Stimulated activated CD4-positive, alpha-beta T cell treated with anti-CD3 and anti-CD28 coated beads, Interleukin-1b, Interleukin-23, amount 100 ng/mL, for 4 hours (primary cell): ENCODE measurements around the gene LASP1NB.
"Not testable (repeated sequence)": the region's sequence is repeated elsewhere in the genome, so short reads cannot be mapped to it uniquely, and the experiment has no call there.

ENCODE experiments used
- DNase-seq, 2 donors: peaks; one replicate each; pipeline ENCODE4 v3.0.0-alpha.2; 2020; ENCODE audit warnings: low read depth in 2 of 2

LASP1NB gene

DNA sequence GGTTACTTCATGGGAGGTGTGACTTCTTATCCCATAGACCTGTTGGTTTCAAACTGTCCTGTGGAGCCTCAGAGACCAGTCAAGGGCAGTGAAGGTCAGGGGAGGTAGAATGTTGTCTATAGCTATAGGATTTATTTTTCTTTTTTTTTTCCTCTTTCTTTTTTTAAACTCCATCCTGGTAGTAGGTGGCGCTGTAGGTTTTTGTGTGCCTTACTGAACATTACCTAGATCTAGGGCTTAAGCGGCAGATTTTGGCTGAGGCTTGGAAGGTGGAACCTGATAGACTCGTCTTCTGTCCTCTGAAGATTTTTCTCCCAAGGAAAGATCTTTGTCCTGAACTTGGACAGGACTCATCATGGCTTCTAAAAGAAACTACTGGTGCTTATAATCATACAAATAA lies 8.2 kb upstream of the LASP1NB start:
- DNase-seq: no peak

DNA sequence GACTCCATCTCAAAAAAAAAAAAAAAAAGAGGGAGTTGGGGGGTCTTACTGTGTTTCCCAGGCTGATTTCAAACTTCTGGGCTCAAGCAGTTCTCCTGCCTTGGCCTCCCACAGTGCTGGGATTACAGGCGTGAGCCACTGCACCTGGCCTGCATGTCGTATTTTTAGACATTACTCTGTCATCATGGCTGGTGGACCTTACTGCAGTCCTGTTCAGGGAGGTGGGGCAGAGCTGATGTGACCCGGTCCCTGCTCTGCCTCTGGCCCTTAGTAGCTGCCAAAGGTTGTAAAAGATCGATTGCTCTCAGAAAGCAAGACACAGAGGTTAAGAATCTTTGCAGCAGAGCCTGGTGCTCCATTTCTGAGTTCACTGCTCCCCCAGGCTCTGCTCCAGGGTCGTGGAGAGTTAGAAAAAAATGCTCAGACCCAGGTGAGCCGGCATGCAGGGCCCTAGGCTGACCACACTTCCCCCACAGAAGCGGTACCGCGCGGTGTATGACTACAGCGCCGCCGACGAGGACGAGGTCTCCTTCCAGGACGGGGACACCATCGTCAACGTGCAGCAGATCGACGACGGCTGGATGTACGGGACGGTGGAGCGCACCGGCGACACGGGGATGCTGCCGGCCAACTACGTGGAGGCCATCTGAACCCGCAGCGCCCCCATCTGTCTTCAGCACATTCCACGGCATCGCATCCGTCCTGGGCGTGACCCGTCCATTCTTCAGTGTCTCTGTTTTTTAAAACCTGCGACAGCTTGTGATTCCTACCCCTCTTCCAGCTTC lies 7.1 kb upstream of the LASP1NB start:
- DNase-seq: no peak

DNA sequence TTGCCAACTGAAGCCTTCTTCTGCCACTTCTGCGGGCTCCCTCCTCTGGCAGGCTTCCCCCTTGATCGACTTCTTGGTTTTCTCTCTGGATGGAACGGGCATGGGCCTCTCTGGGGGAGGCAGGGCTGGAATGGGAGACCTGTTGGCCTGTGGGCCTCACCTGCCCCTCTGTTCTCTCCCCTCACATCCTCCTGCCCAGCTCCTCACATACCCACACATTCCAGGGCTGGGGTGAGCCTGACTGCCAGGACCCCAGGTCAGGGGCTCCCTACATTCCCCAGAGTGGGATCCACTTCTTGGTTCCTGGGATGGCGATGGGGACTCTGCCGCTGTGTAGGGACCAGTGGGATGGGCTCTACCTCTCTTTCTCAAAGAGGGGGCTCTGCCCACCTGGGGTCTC lies 6.5 kb upstream of the LASP1NB start:
- no peak for DNase-seq

DNA sequence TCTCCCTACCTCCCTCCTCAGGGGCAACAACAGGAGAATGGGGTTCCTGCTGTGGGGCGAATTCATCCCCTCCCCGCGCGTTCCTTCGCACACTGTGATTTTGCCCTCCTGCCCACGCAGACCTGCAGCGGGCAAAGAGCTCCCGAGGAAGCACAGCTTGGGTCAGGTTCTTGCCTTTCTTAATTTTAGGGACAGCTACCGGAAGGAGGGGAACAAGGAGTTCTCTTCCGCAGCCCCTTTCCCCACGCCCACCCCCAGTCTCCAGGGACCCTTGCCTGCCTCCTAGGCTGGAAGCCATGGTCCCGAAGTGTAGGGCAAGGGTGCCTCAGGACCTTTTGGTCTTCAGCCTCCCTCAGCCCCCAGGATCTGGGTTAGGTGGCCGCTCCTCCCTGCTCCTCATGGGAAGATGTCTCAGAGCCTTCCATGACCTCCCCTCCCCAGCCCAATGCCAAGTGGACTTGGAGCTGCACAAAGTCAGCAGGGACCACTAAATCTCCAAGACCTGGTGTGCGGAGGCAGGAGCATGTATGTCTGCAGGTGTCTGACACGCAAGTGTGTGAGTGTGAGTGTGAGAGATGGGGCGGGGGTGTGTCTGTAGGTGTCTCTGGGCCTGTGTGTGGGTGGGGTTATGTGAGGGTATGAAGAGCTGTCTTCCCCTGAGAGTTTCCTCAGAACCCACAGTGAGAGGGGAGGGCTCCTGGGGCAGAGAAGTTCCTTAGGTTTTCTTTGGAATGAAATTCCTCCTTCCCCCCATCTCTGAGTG lies 5.9 kb upstream of the LASP1NB start:
- DNase-seq: no peak

DNA sequence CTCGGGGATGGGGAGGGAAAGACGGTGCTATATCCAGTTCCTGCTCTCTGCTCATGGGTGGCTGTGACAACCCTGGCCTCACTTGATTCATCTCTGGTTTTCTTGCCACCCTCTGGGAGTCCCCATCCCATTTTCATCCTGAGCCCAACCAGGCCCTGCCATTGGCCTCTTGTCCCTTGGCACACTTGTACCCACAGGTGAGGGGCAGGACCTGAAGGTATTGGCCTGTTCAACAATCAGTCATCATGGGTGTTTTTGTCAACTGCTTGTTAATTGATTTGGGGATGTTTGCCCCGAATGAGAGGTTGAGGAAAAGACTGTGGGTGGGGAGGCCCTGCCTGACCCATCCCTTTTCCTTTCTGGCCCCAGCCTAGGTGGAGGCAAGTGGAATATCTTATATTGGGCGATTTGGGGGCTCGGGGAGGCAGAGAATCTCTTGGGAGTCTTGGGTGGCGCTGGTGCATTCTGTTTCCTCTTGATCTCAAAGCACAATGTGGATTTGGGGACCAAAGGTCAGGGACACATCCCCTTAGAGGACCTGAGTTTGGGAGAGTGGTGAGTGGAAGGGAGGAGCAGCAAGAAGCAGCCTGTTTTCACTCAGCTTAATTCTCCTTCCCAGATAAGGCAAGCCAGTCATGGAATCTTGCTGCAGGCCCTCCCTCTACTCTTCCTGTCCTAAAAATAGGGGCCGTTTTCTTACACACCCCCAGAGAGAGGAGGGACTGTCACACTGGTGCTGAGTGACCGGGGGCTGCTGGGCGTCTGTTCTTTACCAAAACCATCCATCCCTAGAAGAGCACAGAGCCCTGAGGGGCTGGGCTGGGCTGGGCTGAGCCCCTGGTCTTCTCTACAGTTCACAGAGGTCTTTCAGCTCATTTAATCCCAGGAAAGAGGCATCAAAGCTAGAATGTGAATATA lies 4.8 kb upstream of the LASP1NB start:
- no peak for DNase-seq

DNA sequence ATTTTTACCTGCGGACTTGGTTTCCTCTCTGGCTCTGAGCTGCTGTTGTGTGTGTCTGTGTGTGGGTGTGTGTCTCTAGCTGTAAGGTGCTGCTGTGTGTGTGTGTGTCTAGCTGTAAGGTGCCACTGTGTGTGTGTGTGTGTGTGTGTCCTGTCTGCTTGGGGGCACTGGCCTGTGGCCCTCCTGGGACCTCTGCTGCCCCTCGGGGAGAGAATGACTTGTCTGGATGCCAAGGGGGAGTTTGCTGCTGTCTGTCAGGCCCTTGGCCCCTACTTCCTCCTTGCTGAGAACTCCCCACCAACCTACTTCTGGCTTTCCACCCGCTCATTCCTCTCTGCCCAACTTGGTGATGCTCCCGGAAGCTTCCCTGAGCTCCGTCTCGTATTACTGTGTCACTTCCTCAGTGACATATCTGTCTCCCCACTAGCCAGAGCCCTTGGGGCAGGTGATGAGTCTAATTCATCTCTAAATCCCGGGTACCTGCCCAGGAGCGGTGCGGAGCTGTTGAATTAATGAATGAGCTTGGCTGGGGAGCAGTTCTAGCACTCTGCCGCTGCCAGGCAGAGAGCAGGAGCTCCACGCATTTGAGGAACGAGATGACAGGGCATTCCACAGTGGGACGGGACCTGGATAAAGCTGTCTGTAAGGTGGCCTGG lies 3.5 kb upstream of the LASP1NB start:
- no peak for DNase-seq

DNA sequence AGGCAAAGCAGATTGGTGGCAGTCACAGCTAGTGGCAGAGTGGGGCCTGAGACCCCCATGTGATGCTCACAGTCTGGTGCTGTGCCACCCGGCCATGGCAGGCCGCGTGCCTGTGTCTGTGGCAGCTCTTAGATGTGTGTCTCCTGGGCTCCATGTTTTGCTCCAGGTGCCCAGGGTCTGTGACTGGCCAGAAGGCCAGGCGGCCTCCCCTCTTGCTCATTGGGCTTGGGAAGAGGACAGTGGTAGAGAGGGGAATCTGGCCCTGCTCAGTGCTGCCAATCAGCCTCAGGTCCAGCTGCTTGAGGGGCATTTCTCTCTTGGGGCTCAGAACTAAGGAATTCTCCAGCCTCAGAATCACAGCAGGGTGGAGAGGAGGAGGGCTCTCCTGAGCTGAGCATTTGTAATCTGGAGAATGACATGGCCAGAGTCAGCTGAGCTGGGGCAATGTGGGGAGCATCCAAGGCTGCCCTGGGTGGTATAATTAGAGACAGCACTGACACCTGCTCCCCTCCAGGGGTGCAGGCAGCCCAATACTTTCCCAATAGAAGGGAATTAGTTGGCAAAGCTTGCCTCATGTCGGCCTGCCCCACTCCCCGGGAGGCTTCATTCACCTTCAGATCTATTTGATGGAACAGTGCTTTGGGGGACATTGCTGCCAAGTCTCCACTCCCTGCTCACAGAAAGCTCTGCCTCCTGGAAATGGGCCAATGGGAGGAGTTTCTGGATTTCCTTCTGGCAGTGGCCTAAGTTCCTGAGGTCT lies 2.7 kb upstream of the LASP1NB start:
- DNase-seq: no peak

DNA sequence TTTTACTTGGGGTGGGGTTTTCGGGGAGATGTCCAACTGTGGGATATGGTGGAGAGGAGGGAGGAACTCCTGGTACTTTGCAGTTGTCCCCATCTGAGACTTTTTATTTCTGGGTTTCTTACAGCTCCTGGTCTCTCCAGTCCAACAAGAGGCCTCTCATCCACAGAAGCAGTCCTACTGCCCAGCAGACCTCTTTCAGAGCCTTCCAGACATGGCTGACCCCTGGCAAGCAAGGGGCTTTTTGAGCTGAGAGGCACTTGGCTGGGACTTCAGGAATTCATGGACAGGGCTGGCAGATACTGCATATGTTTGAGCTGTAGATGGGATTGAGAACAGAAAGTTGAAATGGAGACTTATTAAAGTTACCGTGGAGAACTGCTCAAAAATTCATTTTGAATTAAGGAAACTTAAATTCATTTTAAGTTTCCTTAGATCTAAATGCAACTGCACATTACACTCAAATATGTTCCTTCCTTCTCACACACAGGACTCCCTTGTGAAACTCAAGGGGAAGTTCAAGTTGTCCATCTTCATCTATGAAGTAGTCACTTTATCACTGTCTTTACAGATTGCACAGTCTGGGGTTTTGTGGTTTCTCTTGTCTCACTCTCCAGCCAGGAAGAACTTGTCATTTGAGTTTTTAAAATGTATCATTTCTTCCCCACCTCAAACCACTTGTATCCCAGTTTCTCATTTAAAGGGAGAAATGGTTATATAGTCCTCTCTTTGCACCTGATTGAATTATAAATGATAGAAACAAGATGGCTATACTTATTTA lies 1.1 kb downstream of the LASP1NB start:
- DNase-seq: no peak

DNA sequence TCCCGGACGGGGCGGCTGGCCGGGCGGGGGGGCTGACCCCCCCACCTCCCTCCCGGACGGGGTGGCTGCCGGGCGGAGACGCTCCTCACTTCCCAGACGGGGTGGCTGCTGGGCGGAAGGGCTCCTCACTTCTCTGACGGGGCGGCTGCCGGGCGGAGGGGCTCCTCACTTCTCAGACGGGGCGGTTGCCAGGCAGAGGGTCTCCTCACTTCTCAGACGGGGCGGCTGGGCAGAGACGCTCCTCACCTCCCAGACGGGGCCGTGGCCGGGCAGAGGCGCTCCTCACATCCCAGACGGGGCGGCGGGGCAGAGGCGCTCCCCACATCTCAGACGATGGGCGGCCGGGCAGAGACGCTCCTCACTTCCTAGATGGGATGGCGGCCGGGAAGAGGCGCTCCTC lies 5.4 kb downstream of the LASP1NB start:
- DNase-seq: not testable (repeated sequence)

DNA sequence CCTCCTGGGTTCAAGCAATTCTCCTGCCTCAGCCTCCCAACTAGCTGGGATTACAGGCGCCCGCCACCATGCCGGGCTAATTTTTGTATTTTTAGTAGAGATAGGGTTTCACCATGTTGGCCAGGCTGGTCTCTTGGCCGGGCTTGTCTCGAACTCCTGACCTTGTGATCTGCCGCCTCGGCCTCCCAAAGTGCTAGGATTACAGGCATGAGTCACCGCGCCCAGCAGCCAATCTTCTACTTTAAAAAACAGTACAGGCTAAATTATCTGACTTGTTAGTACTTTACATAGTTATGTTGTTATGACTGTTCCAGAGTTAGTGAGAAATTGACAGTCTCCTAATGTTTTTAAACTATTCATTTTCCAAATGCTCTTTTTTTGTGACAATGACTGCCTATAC lies 8.5 kb downstream of the LASP1NB start:
- not testable (repeated sequence) for DNase-seq

DNA sequence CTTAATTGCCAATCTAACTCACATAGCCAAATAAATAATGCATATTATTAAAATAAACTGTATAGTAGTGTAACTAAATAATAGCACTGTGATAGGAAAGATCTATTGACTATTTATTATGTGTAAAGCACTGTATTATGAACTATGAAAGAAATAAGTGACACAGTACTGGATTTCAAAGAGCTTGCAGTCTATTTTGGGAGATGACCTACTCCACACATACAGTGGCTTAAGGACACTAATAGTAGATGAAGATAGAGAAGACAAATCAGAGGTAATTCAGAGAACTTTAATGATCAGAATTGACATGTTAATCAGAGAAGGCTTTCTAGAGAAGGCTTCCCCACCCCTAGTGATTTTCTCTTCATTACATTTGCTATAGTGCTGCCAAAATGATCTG lies 14.6 kb downstream of the LASP1NB start:
- DNase-seq: no peak

DNA sequence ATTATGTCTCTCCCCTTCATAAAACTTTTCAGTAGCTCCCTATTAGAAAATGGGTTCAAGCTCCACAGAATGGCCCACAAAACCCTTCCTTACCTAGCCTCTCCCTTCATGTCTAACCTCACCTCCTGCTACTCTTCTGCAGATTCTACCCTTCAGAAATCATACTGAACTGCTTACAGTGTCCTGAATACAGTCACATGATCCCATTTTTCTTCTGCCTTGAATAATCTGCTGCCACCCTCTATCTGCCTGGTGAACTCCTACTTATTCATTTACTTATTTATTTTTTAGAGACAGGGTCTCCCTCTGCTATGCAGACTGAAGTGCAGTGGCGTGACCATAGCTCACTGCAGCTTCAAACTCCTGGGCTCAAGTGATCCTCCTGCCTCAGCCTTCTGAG lies 15.0 kb downstream of the LASP1NB start:
- DNase-seq: no peak

DNA sequence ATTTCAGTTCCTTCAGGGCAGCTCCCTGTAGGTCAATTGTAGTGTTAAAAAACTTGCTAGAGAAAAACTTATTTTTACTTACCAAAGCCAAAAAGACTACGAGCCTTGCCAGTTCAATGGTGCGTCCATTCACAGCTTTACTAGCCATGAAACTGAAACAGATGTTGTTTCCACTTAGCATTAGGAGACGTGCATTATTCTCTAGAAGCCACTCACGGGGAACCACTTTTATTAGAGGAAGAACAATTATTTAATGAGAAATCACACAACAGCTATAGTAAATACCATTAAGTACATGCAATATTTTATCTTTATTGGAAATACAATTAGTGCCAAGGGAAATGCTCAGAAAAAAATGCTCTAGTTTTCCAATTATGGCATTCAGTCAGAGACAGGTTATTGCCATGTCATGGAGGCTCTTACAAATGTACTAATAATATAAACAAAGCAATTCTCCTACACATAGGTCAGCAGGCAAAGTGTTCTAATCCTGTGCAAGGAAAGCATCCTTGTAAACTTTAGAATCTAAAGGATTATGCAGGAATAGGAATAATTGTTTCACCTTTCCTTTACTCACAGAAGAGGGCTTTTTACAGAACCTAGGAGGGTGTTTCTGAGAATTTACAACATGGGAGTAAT lies 17.4 kb downstream of the LASP1NB start:
- DNase-seq: no peak

DNA sequence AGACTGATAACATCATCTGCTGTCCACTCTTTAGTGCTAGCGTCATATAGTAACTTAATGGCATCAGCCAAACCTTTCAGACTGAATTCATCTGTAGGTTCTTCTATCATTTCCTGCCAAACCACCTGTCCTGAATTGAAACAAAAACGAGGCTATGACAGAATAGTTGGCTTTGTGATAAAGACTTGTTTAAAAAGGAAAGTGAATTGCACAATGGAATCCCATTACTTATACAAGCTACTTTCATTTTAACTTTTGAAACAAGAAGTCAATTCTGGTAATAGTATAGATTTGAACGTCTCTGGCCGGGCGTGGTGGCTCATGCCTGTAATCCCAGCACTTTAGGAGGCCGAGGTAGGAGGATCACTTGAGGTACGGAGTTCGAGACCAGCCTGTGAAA lies 18.2 kb downstream of the LASP1NB start:
- no peak for DNase-seq

DNA sequence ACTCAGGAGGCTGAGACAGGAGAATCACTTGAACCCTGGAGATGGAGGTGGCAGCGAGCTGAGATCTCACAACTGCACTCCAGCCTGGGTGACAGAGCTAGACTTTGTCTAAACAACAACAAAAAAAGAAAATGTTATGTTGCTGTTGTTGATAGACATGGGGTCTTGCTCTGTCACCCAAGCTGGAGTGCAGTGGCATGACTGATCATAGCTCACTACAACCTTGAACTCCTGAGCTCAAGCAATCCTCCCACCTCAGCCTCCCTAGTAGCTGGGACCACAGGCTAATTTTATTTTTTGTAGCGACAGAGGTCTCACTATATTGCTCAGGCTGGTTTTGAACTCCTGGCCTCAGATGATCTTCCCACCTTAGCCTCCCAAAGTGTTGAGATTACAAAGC lies 21.8 kb downstream of the LASP1NB start:
- DNase-seq: no peak

DNA sequence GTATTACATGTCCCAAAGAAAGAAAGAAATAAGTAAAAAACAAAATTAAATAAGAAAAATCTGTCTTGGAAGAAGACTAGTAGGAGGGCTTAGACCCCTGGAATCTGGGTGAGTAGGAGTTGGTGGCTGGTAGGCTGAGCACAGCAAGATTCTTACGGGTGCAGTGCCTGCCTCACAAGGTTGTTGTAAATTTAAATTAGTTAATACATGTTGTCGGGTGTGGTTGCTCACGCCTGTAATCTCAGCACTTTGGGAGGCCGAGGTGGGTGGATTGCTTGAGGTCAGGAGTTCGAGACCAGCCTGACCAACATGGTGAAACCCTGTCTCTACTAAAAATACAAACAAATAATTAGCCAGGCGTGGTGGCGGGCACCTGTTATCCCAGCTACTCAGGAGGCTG lies 28.4 kb downstream of the LASP1NB start:
- DNase-seq: not testable (repeated sequence)

DNA sequence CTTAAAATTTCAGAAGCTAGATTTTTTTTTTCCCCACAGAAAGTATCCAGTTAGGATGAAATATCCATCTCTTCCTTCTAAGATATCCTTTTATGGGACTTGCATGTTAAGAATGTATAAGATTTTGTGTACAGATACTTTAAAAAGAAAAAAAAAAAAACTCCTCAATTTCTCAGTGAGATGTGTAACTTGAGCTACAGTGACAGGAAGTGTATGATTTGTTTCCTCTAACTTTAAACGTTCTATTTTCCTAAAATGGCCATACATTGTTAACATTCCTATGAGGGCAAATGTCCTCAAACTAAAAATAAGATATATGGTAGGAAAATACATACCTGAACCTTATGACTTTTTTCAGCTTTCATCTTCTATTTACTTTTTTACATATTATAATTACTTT lies 32.9 kb downstream of the LASP1NB start:
- no peak for DNase-seq

DNA sequence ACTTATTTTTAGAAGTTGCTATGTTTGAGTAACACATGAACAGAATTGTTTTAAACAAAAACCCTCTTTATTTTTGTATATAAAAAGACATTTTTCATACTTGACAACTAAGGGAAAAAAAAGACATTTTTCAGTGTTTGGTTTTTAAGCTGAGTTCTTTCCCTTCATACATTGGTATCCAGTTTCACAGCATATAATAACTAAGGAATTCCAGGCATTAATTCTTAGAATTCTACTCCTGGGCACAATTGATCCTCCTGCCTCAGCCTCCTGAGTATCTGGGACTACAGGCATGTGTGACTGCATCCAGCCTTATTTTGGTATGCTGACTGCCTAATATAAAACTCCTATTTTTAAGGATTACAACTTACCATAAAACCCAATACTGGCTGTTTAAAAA lies 33.3 kb downstream of the LASP1NB start:
- DNase-seq: no peak

DNA sequence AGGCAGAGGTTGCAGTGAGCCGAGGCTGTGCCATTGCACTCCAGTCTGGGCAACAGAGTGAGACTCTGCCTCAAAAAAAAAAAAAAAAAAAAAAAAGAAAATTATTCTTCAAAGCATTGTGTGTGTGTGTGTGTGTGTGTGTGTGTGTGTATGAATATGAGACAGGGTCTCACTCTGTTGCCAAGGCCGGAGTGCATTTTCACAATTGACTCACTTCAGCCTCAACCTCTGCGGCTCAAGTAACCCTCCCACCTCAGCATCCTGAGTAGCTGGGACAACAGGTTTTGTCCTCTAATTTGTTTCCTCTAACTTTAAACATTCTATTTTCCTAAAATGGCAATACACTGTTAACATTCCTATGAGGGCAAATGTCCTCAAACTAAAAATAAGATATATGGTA lies 34.1 kb downstream of the LASP1NB start:
- no peak for DNase-seq

DNA sequence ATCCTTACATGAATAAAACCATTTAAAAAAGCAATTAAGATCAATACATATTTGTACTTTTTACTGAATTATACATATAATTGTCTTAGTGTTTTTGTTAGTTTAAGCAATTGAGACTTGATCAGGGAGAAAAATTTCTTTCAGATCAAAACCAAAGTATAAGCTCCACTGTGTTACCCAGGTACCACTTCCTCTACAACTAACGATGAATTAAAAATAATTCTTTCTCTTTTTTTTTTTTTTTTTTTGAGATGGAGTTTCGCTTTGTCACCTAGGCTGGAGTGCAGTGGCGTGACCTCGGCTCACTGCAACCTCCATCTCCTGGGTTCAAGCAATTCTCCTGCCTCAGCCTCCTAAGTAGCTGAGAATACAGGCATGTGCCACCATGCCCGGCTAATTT lies 35.0 kb downstream of the LASP1NB start:
- no peak for DNase-seq
